Lower lobe of right lung (tissue), 2 donors: ENCODE measurements around the gene DNLZ. TPM values are rescaled to one million over a fixed set of nuclear protein-coding genes. Genes with fewer than 3 reads are reported as not detected.

Experiments used
- ATAC-seq, 2 donors: fragments of 200-7000 bp; cut with Tn5 transposase; one replicate each; pipeline ENCODE4 v1.9.1; 2020 to 2022; ENCODE audit warnings: mild to moderate bottlenecking in 2 of 2, moderate library complexity in 2 of 2
- DNase-seq: peaks from one replicate; pipeline ENCODE4 v3.0.0-alpha.2; 2020
- H3K27ac ChIP-seq: fragments of 200-600 bp; one replicate; pipeline ENCODE4 v1.8.0; 2022
- H3K27me3 ChIP-seq: fragments of 200-600 bp; one replicate; pipeline ENCODE4 v1.8.0; 2022; ENCODE audit warnings: low read depth
- H3K36me3 ChIP-seq: fragments of 200-600 bp; one replicate; pipeline ENCODE4 v1.8.0; 2022; ENCODE audit warnings: mild to moderate bottlenecking
- H3K4me1 ChIP-seq: fragments of 200-600 bp; one replicate; pipeline ENCODE4 v1.8.0; 2022
- H3K4me3 ChIP-seq: fragments of 200-600 bp; one replicate; pipeline ENCODE4 v1.8.0; 2022; ENCODE audit warnings: mild to moderate bottlenecking
- H3K9me3 ChIP-seq: fragments of 200-600 bp; one replicate; pipeline ENCODE4 v1.8.0; 2022
- intact Hi-C: fragments of 100-400 bp; cut with DNase I; formaldehyde crosslinking; loops from one replicate; pipeline ENCODE4 v1.11.0; 2022
- total RNA-seq: library from RNA; stranded (reverse); fragmentation: NEBNext Ultra II Directional; extraction: Animal tissue kit (Norgen Biotek cat#: 25700); gene quantifications from one replicate; pipeline ENCODE4 v1.2.1, GENCODE V29; 2021
- TF ChIP-seq, protein P1 (sequence below): fragments of 200-600 bp; IDR thresholded peaks from one replicate; pipeline ENCODE4 v1.8.0; 2022; ENCODE audit warnings: antibody characterized with exemption, mild to moderate bottlenecking
- donor health status: DM: no; HTN: yes; CAD: no; lungs with severe emphysema.

The DNLZ gene
- total RNA-seq, 1 donor from 2014 or later, result 12.9 TPM

DNA sequence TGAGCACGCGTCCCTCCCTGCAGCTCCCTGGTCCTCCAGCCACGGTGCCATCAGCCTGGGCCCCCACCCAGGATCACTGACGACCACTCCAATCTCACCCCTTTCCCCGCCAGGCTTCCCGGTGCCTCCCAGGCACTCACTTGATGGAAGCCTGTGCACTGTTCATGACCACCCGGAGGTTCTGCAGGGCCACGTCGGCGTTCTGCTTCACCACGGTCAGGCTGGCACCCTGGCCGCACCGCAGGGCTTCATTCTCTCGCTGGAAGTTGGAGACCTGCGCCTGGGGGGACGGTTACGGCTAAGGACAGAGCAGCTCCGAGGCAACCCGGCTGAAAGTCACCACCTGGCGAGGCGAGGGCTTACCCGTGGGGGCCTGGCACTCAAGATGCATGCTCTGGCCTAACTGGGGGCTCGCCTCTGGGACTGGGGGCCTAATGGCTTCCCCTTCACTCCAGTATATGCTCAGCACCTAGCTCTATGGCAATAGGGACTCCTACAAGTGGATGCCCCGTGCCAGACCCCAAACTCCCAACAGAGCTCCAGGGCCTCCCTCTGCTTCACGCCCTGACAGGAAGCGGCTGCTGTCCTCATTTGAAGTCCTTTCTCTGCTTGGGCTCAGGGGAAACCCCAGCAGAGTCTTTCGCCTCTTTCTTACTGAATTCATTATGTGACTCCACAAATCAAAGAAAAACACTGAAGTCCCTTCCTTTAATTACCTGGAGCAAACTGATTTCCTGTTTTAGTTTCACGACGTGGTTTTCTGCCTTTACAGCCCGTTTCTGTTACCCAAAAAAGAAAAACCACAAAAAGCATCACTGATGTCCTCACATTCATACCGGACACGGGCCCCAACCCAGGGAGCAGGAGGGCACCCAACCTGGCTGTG lies 40.6 kb upstream of the DNLZ start:
- H3K27me3 ChIP-seq, result no peaks in the 10 kb centered on the region
- no peak for DNase-seq
- H3K36me3 ChIP-seq, result peaks cover 46% of the 10 kb centered on the region
- no peak overlapping the region for H3K27ac ChIP-seq
- H3K4me3 ChIP-seq, result no peak overlapping the region
- ATAC-seq, result no peak
- TF ChIP-seq, protein P1, sequence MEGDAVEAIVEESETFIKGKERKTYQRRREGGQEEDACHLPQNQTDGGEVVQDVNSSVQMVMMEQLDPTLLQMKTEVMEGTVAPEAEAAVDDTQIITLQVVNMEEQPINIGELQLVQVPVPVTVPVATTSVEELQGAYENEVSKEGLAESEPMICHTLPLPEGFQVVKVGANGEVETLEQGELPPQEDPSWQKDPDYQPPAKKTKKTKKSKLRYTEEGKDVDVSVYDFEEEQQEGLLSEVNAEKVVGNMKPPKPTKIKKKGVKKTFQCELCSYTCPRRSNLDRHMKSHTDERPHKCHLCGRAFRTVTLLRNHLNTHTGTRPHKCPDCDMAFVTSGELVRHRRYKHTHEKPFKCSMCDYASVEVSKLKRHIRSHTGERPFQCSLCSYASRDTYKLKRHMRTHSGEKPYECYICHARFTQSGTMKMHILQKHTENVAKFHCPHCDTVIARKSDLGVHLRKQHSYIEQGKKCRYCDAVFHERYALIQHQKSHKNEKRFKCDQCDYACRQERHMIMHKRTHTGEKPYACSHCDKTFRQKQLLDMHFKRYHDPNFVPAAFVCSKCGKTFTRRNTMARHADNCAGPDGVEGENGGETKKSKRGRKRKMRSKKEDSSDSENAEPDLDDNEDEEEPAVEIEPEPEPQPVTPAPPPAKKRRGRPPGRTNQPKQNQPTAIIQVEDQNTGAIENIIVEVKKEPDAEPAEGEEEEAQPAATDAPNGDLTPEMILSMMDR, result no peak
- H3K4me1 ChIP-seq, result peaks cover 17% of the 10 kb centered on the region
- intact Hi-C loops, result no loop called here
- H3K9me3 ChIP-seq, result no peaks in the 10 kb centered on the region

DNA sequence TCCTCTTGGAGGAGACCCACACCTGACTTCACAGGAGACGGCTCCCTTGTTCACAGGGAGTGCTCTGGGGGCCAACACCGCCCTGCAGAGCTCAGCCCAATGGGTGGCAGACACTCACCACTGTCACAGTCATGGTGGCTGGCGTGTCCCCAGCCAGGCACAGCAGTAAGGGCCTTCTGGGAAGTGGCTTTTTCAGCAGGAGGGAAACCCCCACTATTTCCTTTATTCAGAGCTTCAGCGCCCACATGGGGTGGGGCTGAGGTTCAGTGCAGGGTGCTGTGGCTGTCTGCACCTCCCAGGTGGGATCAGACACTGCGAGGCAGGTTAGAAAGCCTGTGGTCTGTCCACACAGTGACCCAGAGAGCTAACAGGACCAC lies 40.0 kb upstream of the DNLZ start:
- intact Hi-C loops, result no loop called here
- DNase-seq, result no peak
- H3K27ac ChIP-seq, result no peak overlapping the region
- H3K27me3 ChIP-seq, result no peaks in the 10 kb centered on the region
- peaks cover 51% of the 10 kb centered on the region for H3K36me3 ChIP-seq
- H3K4me3 ChIP-seq, result no peak overlapping the region
- peaks cover 17% of the 10 kb centered on the region for H3K4me1 ChIP-seq
- ATAC-seq, result no peak
- no peaks in the 10 kb centered on the region for H3K9me3 ChIP-seq
- TF ChIP-seq, protein P1, result no peak

DNA sequence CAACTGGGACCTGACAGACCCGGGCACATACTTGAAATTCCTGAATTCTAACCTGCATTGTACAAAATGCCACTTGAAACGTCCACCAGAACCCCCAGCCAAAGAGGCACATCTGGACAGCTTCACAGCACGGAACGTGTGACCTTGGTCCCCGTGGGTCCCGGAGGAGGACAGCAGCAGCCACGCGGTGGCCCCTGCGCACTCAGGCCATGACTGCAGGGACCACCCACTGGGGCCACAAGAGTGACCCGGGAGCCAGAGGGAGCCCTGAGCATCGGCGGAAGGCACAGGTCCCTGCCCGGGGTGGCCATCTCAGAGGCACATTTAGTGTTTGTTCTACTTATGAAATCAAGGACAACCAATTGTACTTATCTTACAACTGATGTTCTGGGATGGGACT lies 38.5 kb upstream of the DNLZ start:
- intact Hi-C loops, result no loop called here
- DNase-seq, result no peak
- Histone ChIP-seq H3K36me3 (peaks cover 49% of the 10 kb centered on the region), H3K27me3 (no peaks in the 10 kb centered on the region), H3K27ac (no peak overlapping the region), H3K4me1 (peaks cover 20% of the 10 kb centered on the region), H3K9me3 (no peaks in the 10 kb centered on the region), H3K4me3 (no peak overlapping the region)
- TF ChIP-seq, protein P1, result no peak
- ATAC-seq, result no peak

DNA sequence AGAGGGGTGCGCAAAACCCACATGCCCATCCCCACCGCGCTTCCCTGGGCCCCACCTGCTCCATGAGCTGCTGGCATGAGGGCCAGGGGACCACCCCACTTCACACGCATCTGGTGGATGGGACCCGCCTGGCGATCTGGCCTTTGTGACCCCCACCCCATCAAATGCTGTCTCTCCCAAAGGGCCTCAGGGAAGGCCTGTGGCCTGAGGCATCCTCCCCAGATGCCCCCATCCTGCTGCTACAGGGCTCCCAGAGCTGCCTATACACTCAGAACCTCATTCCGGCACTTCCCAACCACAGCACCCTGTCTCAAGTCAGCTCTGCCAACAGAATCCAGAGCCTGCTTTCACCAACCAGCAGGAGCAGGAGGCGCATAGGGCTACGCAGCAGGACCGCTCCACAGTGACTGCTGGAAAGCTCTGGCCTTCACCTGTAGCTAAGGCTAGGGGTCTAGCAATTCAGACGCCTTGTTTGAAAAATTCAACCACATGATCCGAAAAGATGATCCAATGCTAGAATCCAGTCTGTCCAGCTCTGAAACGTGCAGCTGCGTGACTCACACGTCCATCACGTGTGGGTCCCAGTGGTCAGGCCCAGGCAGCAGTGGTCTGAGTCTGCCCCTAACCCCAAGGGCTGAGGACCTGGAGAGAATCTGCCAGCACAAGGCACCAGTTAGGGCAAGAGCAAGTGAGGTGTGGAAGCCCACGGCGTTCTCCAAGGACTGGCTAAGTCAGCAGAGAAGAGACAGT lies 37.8 kb upstream of the DNLZ start:
- TF ChIP-seq, protein P1, result no peak
- Histone ChIP-seq H3K4me3 (no peak overlapping the region), H3K4me1 (peaks cover 20% of the 10 kb centered on the region), H3K36me3 (peaks cover 49% of the 10 kb centered on the region), H3K27me3 (no peaks in the 10 kb centered on the region), H3K9me3 (no peaks in the 10 kb centered on the region), H3K27ac (no peak overlapping the region)
- ATAC-seq, result no peak
- no peak for DNase-seq
- intact Hi-C loops, result no loop called here

DNA sequence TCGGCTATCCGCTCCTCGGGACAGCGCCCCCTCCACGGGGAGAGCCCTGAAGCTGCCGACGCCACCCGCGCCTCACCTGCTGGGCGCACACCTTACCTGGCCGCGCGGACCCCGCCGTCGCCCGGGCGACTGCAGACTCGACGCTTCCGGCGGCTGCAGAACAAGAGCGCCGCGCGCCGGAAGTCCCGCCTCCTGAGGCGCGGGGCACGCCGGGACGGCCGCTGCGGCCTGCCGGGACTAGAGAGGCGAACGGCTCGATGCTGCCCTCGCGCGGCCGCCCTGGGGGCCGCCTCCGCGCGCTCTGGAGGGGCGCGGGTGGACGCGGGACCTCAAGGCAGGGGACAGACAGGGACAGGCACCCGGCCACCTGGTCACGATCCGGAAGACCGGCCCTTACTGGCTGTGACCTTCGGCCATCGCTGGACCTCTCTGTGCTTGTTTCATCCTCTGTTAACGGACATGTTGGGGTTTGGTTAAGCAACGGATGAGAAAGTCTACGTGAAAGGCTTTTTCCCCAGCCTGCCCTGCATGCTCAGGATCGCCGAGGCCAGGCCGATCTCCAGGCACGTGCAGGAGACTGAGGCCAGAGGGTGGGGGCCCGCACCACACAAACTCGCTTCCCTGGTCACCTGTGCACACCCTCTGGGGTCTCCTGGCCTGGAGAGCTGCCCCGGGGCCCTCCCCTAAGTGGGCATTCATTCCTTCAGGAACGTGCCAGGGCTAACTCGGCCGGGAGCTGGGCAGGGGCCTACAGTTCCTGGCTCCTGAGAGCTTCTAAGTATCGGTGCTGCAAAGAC lies 36.7 kb upstream of the DNLZ start, which contains the start of gene SNAPC4:
Gene SNAPC4, minus strand, starts transcription at position 133 of the 797 bp plus-strand sequence. CDS start 1,742 bp downstream, outside the sequence.
- peaks cover 20% of the 10 kb centered on the region for H3K4me1 ChIP-seq
- no peaks in the 10 kb centered on the region for H3K9me3 ChIP-seq
- peak; percentile 90 for DNase-seq
- H3K27ac ChIP-seq, result peak within 1 kb of the TSS; percentile 74
- no peaks in the 10 kb centered on the region for H3K27me3 ChIP-seq
- peak; percentile 96 for ATAC-seq
- H3K4me3 ChIP-seq, result peak within 1 kb of the TSS; percentile 99
- H3K36me3 ChIP-seq, result peaks cover 49% of the 10 kb centered on the region
- TF ChIP-seq, protein P1, result peak; percentile 93
- intact Hi-C loops, result no loop called here
